ENCODE measurements around the gene ALDH1A1. TPM values are rescaled to one million over a fixed set of nuclear protein-coding genes. Genes with fewer than 3 reads are reported as not detected.
A peak's percentile ranks its signal among the peaks of the same experiment; 100 is the strongest.

Gene ALDH1A1
- total RNA-seq (2014; rRNA removed; shearing (Covaris generic)) (not detected in 2 replicates), total RNA-seq (2022) (not detected in 2 replicates), Bru-seq, nascent RNA (percentile 5 among the genes with signal in this experiment), BruChase-seq, experiment 1, labeled RNA remaining after a 6-hour chase (percentile 5 among the genes with signal in this experiment), BruChase-seq, experiment 2, labeled RNA remaining after a 2-hour chase (percentile 3 among the genes with signal in this experiment)
- long read RNA-seq: 0 reads

DNA sequence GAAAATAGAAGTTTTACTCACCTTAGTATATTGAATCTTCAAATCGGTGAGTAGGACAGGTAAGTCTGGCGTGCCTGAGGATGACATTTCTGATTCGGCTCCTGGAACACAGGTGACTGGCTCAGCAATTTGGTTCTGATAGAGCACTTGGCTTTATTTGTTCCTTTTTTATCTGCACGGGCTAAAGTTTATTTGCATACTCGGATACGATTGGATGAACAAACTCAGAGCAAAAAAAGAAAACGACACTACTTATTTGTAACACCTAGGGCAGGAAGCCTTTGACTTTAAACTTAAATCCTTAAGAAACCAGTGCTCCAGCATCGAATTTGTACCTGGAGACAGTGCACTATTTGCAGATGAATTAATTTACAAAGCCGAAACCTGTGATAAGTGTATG is at the start of gene ALDH1A1:
Gene ALDH1A1, minus strand, starts transcription at position 140 of the 400 bp plus-strand sequence. Its CDS starts 53 bp downstream, at position 87.
- Histone ChIP-seq H3K79me2 (ENCODE audit: insufficient read depth, low read depth, low read length) (no peaks in the 10 kb centered on the region), H2AFZ (ENCODE audit: low read length) (peak within 1 kb of the TSS; percentile 70), H3K9me2 (ENCODE audit: insufficient read depth, low read length) (no peaks in the 10 kb centered on the region), H3K9me3 (ENCODE audit: low read length) (no peaks in the 10 kb centered on the region), H4K20me1 (ENCODE audit: insufficient read depth, low read length) (no peaks in the 10 kb centered on the region), H3K4me3 (ENCODE audit: low read depth, low read length, poor library complexity, severe bottlenecking) (no peak within 1 kb of the TSS), H3K4me2 (ENCODE audit: low read length) (peak within 1 kb of the TSS; percentile 44), H3K36me3 (ENCODE audit: insufficient read depth, low read length) (no peaks in the 10 kb centered on the region), H3K27ac (ENCODE audit: low read depth, low read length, poor library complexity, severe bottlenecking) (no peak within 1 kb of the TSS), H3K4me1 (ENCODE audit: insufficient read depth, low read length, poor library complexity, severe bottlenecking) (peaks cover 11% of the 10 kb centered on the region)
- intact Hi-C loops (cut with micrococcal nuclease; ENCODE audit: unreplicated experiment): no loop called here
- peak; percentile 4 for DNase-seq (ENCODE audit: low spot score)
- CTCF ChIA-PET (ENCODE audit: unreplicated experiment): no interaction called here
- POLR2A ChIA-PET: interaction anchor here (0.7 kb wide), 1 partner anchor 22 kb away, joined by 3 read pairs; no protein-coding TSS in a partner anchor
- no TSS peak for BruUV-seq (replicated peaks)
- TF ChIP-seq, protein P1, sequence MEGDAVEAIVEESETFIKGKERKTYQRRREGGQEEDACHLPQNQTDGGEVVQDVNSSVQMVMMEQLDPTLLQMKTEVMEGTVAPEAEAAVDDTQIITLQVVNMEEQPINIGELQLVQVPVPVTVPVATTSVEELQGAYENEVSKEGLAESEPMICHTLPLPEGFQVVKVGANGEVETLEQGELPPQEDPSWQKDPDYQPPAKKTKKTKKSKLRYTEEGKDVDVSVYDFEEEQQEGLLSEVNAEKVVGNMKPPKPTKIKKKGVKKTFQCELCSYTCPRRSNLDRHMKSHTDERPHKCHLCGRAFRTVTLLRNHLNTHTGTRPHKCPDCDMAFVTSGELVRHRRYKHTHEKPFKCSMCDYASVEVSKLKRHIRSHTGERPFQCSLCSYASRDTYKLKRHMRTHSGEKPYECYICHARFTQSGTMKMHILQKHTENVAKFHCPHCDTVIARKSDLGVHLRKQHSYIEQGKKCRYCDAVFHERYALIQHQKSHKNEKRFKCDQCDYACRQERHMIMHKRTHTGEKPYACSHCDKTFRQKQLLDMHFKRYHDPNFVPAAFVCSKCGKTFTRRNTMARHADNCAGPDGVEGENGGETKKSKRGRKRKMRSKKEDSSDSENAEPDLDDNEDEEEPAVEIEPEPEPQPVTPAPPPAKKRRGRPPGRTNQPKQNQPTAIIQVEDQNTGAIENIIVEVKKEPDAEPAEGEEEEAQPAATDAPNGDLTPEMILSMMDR (conservative IDR thresholded peaks at IDR 0.05; ENCODE audit: low read length): no peak
- no peak for TF ChIP-seq EZH2phosphoT487 (IDR thresholded peaks at IDR 0.05; ENCODE audit: borderline replicate concordance, low read depth, low read length)

DNA sequence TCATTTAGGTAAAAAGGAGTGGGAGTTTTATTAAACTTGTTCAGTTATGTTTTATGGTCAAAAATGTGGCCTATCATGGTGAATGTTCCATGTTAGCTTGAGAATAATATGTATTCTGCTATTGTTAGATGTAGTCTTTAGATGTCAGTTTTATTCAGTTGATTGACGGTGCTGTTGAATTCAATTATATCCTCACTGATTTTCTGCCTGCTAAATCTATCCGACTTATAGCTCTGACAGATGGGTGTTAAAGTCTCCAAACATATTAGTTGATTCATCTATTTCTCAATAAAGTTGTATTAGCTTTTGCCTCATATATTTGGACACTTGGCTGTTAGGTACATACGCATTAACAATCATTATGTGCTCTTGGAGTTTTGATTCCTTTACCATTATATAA is 49.0 kb upstream of the ALDH1A1 start:
- no peak for TF ChIP-seq EZH2phosphoT487 (IDR thresholded peaks at IDR 0.05; ENCODE audit: borderline replicate concordance, low read depth, low read length)
- TF ChIP-seq, protein P1 (conservative IDR thresholded peaks at IDR 0.05; ENCODE audit: low read length): no peak
- CTCF ChIA-PET (ENCODE audit: unreplicated experiment): no interaction called here
- Histone ChIP-seq H3K36me3 (ENCODE audit: insufficient read depth, low read length) (no peaks in the 10 kb centered on the region), H3K4me2 (ENCODE audit: low read length) (no peak overlapping the region), H3K9me3 (ENCODE audit: low read length) (no peaks in the 10 kb centered on the region), H3K4me3 (ENCODE audit: low read depth, low read length, poor library complexity, severe bottlenecking) (no peak overlapping the region), H3K9me2 (ENCODE audit: insufficient read depth, low read length) (no peaks in the 10 kb centered on the region), H4K20me1 (ENCODE audit: insufficient read depth, low read length) (no peaks in the 10 kb centered on the region), H3K4me1 (ENCODE audit: insufficient read depth, low read length, poor library complexity, severe bottlenecking) (no peaks in the 10 kb centered on the region), H3K27ac (ENCODE audit: low read depth, low read length, poor library complexity, severe bottlenecking) (no peak overlapping the region), H3K79me2 (ENCODE audit: insufficient read depth, low read depth, low read length) (no peaks in the 10 kb centered on the region), H2AFZ (ENCODE audit: low read length) (no peak overlapping the region)
- DNase-seq (ENCODE audit: low spot score): no peak
- POLR2A ChIA-PET: interaction anchor here (0.7 kb wide), 1 partner anchor 13 kb away, joined by 3 read pairs; no protein-coding TSS in a partner anchor
- BruUV-seq (replicated peaks): no TSS peak
- intact Hi-C loops (cut with micrococcal nuclease; ENCODE audit: unreplicated experiment): no loop called here

DNA sequence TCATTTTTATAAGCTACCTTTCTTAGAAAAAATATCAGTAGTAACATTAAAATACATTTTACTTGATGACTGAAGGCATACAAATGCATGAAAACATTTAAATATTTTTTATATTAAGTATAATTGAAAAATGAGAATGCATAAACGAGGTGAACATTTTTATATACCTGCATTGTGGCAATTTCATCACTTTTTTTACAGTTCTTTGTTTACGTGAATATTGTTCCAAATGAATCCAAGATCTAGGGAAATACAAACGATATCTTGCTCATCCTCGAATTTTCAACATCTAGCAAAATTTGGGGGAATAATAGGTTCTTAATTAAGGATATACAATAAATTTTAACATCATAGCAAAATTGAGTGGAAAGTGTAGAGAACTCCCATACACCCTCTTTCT is 45.5 kb upstream of the ALDH1A1 start:
- TF ChIP-seq, protein P1 (conservative IDR thresholded peaks at IDR 0.05; ENCODE audit: low read length): no peak
- TF ChIP-seq EZH2phosphoT487 (IDR thresholded peaks at IDR 0.05; ENCODE audit: borderline replicate concordance, low read depth, low read length): no peak
- ChIA-PET POLR2A (no interaction called here), CTCF (ENCODE audit: unreplicated experiment) (no interaction called here)
- Histone ChIP-seq H3K4me3 (ENCODE audit: low read depth, low read length, poor library complexity, severe bottlenecking) (no peak overlapping the region), H4K20me1 (ENCODE audit: insufficient read depth, low read length) (no peaks in the 10 kb centered on the region), H3K4me2 (ENCODE audit: low read length) (no peak overlapping the region), H2AFZ (ENCODE audit: low read length) (no peak overlapping the region), H3K9me3 (ENCODE audit: low read length) (no peaks in the 10 kb centered on the region), H3K4me1 (ENCODE audit: insufficient read depth, low read length, poor library complexity, severe bottlenecking) (no peaks in the 10 kb centered on the region), H3K36me3 (ENCODE audit: insufficient read depth, low read length) (no peaks in the 10 kb centered on the region), H3K9me2 (ENCODE audit: insufficient read depth, low read length) (no peaks in the 10 kb centered on the region), H3K27ac (ENCODE audit: low read depth, low read length, poor library complexity, severe bottlenecking) (no peak overlapping the region), H3K79me2 (ENCODE audit: insufficient read depth, low read depth, low read length) (no peaks in the 10 kb centered on the region)
- BruUV-seq (replicated peaks): no TSS peak
- intact Hi-C loops (cut with micrococcal nuclease; ENCODE audit: unreplicated experiment): no loop called here
- DNase-seq (ENCODE audit: low spot score): no peak
